ENCODE results near the gene SEPTIN8. TPM values are rescaled to one million over a fixed set of nuclear protein-coding genes. Genes with fewer than 3 reads are reported as not detected.

The SEPTIN8 gene
- total and polyA plus RNA-seq, 2 of the 13 experiments (the other 11 are each of a cell fraction or from before 2014, with no cell fraction given): 41.4 to 49.9 TPM

GRCh38 chr5:132777209-132778069 lies at the start of gene SEPTIN8 (continued):
- no peak for TF ChIP-seq RFXANK (CRISPR knock-in tag; IDR thresholded peaks at IDR 0.05)
- TF ChIP-seq EED (CRISPR knock-in tag; IDR thresholded peaks at IDR 0.05): 0 out of 2 replicates have a peak, but pooled peaks have one; percentile 42
- 0 out of 2 replicates have a peak, but pooled peaks have one; percentile 15 for TF ChIP-seq GZF1 (CRISPR knock-in tag; IDR thresholded peaks at IDR 0.05)
- TF ChIP-seq ARID2 (CRISPR knock-in tag; IDR thresholded peaks at IDR 0.05; ENCODE audit: borderline replicate concordance): no peak
- no peak for TF ChIP-seq MNT (IDR thresholded peaks at IDR 0.05)
- TF ChIP-seq TBL1XR1 (IDR thresholded peaks at IDR 0.05; ENCODE audit: borderline replicate concordance, low read length, partially characterized antibody): no peak
- no peak for TF ChIP-seq ZNF772 (CRISPR knock-in tag; IDR thresholded peaks at IDR 0.05)
- TF ChIP-seq ZNF574 (CRISPR knock-in tag; IDR thresholded peaks at IDR 0.05): peak; percentile 39
- TF ChIP-seq LRRFIP1 (CRISPR knock-in tag; conservative IDR thresholded peaks at IDR 0.05): no peak
- no peak for TF ChIP-seq GATA4 (IDR thresholded peaks at IDR 0.05; ENCODE audit: borderline replicate concordance, low read depth)
- TF ChIP-seq ZNF275 (CRISPR knock-in tag; IDR thresholded peaks at IDR 0.05; ENCODE audit: borderline replicate concordance): no peak
- TF ChIP-seq ZNF225 (CRISPR knock-in tag; IDR thresholded peaks at IDR 0.05): peak; percentile 65; the same call in 1 of the 2 replicates

Measured in HepG2 (cell line).